PC-3 (cell line): ENCODE data around the gene NOX4. TPM values are rescaled to one million over a fixed set of nuclear protein-coding genes. Genes with fewer than 3 reads are reported as not detected.
"Not testable (repeated sequence)": the region's sequence is repeated elsewhere in the genome, so short reads cannot be mapped to it uniquely, and the experiment has no call there.

Experiments used
- ATAC-seq: fragments of 200-7000 bp; cut with Tn5 transposase; 2 replicates; pipeline ENCODE4 v1.9.1; 2020; ENCODE audit warnings: mild to moderate bottlenecking, moderate library complexity
- BruUV-seq: library from RNA; stranded (reverse); fragments of 400-500 nt; replicated peaks from 2 replicates; lab custom pipeline; 2021; lab: Mats Ljungman, UMichigan
- CTCF ChIA-PET: fragments of 300-600 bp; sonication (Branson Sonifier 250); formaldehyde crosslinking; loops from one replicate; lab custom pipeline; 2022; ENCODE audit warnings: antibody characterized with exemption; lab: Charles Lee
- POLR2A ChIA-PET: fragments of 300-600 bp; sonication (Branson Sonifier 250); formaldehyde crosslinking; loops from one replicate; lab custom pipeline; 2022; ENCODE audit warnings: antibody characterized with exemption; ENCODE audit not compliant: unreplicated experiment; lab: Charles Lee
- DNase-seq: peaks from one replicate; pipeline ENCODE4 v3.0.0-alpha.2; 2015
- H2AFZ ChIP-seq: fragments of 300-600 bp; sonication (generic); 2 replicates; pipeline ENCODE4 v1.6.0; 2016; ENCODE audit warnings: antibody characterized with exemption, low read length
- H3F3A ChIP-seq: fragments of 300-600 bp; sonication (generic); one replicate; pipeline ENCODE4 v1.6.0; 2017; ENCODE audit warnings: antibody characterized with exemption, low read length, control low read depth, mild to moderate bottlenecking; ENCODE audit not compliant: unreplicated experiment
- H3K27ac ChIP-seq: fragments of 300-600 bp; sonication (generic); 2 replicates; pipeline ENCODE4 v1.5.1; 2016; ENCODE audit warnings: mild to moderate bottlenecking, low read length
- H3K27me3 ChIP-seq: fragments of 300-600 bp; sonication (generic); 2 replicates; pipeline ENCODE4 v1.6.1; 2016; ENCODE audit warnings: low read length, mixed read lengths
- H3K36me3 ChIP-seq: fragments of 300-600 bp; sonication (generic); 2 replicates; pipeline ENCODE4 v1.6.1; 2016; ENCODE audit warnings: low read depth, mixed run types, low read length, mixed read lengths
- H3K4me1 ChIP-seq: fragments of 300-600 bp; sonication (generic); 2 replicates; pipeline ENCODE4 v1.5.1; 2016; ENCODE audit warnings: low read length; ENCODE audit not compliant: insufficient read depth
- H3K4me2 ChIP-seq: fragments of 300-600 bp; sonication (generic); 2 replicates; pipeline ENCODE4 v1.6.0; 2016; ENCODE audit warnings: low read length
- H3K4me3 ChIP-seq: fragments of 300-600 bp; sonication (generic); 2 replicates; pipeline ENCODE4 v1.5.1; 2016; ENCODE audit warnings: mild to moderate bottlenecking, low read length, mixed read lengths
- H3K79me2 ChIP-seq: fragments of 300-600 bp; sonication (generic); 2 replicates; pipeline ENCODE4 v1.6.1; 2017; ENCODE audit warnings: low read length, mixed read lengths
- H3K9ac ChIP-seq: fragments of 300-600 bp; sonication (generic); 2 replicates; pipeline ENCODE4 v1.6.0; 2016; ENCODE audit warnings: mild to moderate bottlenecking, low read length
- H3K9me2 ChIP-seq: fragments of 300-600 bp; sonication (generic); replicated peaks from 2 replicates; pipeline ENCODE4 v1.6.1; 2016; ENCODE audit warnings: mixed run types, low read length, mixed read lengths
- H3K9me3 ChIP-seq: fragments of 300-600 bp; sonication (generic); 2 replicates; pipeline ENCODE4 v1.6.1; 2016; ENCODE audit warnings: low read length, mixed read lengths
- H4K20me1 ChIP-seq: fragments of 300-600 bp; sonication (generic); 2 replicates; pipeline ENCODE4 v1.6.1; 2016; ENCODE audit warnings: low read length, mixed read lengths
- EZH2 ChIP-seq: fragments of 300-600 bp; sonication (generic); IDR thresholded peaks from one replicate; pipeline ENCODE4 v1.6.1; 2017; ENCODE audit warnings: antibody characterized with exemption, mild to moderate bottlenecking, low read length; ENCODE audit not compliant: unreplicated experiment
- EZH2phosphoT487 ChIP-seq: fragments of 300-600 bp; sonication (generic); IDR thresholded peaks from 2 replicates; pipeline ENCODE4 v1.6.1; 2018; ENCODE audit warnings: mild to moderate bottlenecking, antibody characterized with exemption, low read length, borderline replicate concordance
- intact Hi-C: fragments of 100-400 bp; cut with micrococcal nuclease; formaldehyde crosslinking; loops from 2 replicates; pipeline ENCODE4 v1.9.0; 2023
- total RNA-seq: library from RNA; depleted of rRNA; stranded (reverse); fragments of >200 nt; gene quantifications from 2 replicates; pipeline ENCODE4 v1.2.3, GENCODE V29; 2014
- TF ChIP-seq, protein P1 (sequence below): fragments of 300-600 bp; sonication (generic); conservative IDR thresholded peaks from 2 replicates; pipeline ENCODE4 v1.5.1; 2017; ENCODE audit warnings: antibody characterized with exemption, low read depth, mild to moderate bottlenecking, low read length

NOX4 gene
- total RNA-seq, 1 experiment from 2014 or later = not detected

- H3K4me3 ChIP-seq = no peak overlapping the region
- ATAC-seq (no peak), DNase-seq (no peak)
- no peaks in the 10 kb centered on the region for H3K9me3 ChIP-seq
- H3K4me1 ChIP-seq = no peaks in the 10 kb centered on the region
- no peak overlapping the region for H3K4me2 ChIP-seq
- no TSS peak for BruUV-seq
- intact Hi-C loops = no loop called here
- H3K27ac ChIP-seq = no peak overlapping the region
- TF ChIP-seq, protein P1, sequence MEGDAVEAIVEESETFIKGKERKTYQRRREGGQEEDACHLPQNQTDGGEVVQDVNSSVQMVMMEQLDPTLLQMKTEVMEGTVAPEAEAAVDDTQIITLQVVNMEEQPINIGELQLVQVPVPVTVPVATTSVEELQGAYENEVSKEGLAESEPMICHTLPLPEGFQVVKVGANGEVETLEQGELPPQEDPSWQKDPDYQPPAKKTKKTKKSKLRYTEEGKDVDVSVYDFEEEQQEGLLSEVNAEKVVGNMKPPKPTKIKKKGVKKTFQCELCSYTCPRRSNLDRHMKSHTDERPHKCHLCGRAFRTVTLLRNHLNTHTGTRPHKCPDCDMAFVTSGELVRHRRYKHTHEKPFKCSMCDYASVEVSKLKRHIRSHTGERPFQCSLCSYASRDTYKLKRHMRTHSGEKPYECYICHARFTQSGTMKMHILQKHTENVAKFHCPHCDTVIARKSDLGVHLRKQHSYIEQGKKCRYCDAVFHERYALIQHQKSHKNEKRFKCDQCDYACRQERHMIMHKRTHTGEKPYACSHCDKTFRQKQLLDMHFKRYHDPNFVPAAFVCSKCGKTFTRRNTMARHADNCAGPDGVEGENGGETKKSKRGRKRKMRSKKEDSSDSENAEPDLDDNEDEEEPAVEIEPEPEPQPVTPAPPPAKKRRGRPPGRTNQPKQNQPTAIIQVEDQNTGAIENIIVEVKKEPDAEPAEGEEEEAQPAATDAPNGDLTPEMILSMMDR = no peak
- TF ChIP-seq EZH2phosphoT487 (no peak), EZH2 (no peak)
- no peak overlapping the region for H3K9ac ChIP-seq
- ChIA-PET CTCF (no interaction called here), POLR2A (no interaction called here)
- no peaks in the 10 kb centered on the region for H3K9me2 ChIP-seq
- no peaks in the 10 kb centered on the region for H4K20me1 ChIP-seq
- peaks cover 12% of the 10 kb centered on the region; the same call in 1 of the 2 replicates for H3K27me3 ChIP-seq
- H3K79me2 ChIP-seq = no peaks in the 10 kb centered on the region
- H3F3A ChIP-seq = no peaks in the 10 kb centered on the region
- no peak overlapping the region for H2AFZ ChIP-seq
- no peaks in the 10 kb centered on the region for H3K36me3 ChIP-seq
Measured at GRCh38 chr11:89420981-89421380, 70.2 kb downstream of the NOX4 start.

- ATAC-seq (no peak), DNase-seq (no peak)
- Histone ChIP-seq H3K4me2 (no peak overlapping the region), H3K4me1 (no peaks in the 10 kb centered on the region), H3K36me3 (no peaks in the 10 kb centered on the region), H3K4me3 (no peak overlapping the region), H3K27me3 (peaks cover 12% of the 10 kb centered on the region; the same call in 1 of the 2 replicates), H3F3A (no peaks in the 10 kb centered on the region), H3K9me2 (no peaks in the 10 kb centered on the region), H3K9ac (no peak overlapping the region), H4K20me1 (no peaks in the 10 kb centered on the region), H3K9me3 (no peaks in the 10 kb centered on the region), H3K27ac (no peak overlapping the region), H2AFZ (no peak overlapping the region), H3K79me2 (no peaks in the 10 kb centered on the region)
- ChIA-PET CTCF (no interaction called here), POLR2A (no interaction called here)
- TF ChIP-seq EZH2phosphoT487 = no peak
- TF ChIP-seq, protein P1 = no peak
- no peak for TF ChIP-seq EZH2
- intact Hi-C loops = no loop called here
- BruUV-seq = no TSS peak
Measured at GRCh38 chr11:89416961-89417360, 74.2 kb downstream of the NOX4 start.

DNA sequence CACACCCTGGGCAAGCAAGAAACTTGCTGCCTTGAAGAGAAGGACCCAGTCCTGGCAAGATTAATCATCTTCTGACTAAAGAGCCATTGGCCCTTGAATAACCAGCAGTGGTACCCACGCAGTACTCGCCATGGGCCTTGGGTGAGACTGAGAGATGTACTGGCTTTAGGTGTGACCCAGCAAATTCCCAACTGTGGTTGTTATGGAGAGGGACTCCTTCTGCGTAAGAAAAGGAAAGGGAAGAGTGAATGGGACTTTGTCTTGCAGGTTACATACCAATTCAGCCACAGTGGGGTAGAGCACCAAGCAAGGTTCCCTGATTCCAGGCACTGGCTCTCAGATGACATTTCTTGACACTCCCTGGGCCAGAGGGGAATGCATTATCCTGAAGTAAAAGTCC is 80.1 kb downstream of the NOX4 start:
- intact Hi-C loops, POLR2A ChIA-PET: not testable (repeated sequence)

DNA sequence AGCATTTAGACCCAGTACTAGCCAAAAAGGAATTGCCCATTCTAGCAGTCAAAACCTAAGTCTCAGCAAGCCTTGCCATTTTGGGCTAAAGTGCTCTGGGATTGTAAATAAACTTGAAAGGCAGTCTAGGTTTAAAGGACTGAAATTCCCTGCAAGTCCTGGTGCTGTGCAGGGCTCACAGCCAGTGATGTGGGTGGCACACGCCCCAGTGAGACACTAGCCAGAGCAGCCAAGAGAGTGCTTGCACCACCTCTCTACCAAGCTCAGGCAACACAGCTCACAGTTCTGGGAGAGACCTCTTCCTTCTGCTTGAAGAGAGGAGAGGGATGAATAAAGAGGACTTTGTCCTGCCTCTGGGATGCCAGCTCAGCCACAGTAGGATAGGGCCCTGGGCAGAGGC is 80.5 kb downstream of the NOX4 start:
- H3K4me1 ChIP-seq, H3K9me2 ChIP-seq, BruUV-seq, H3K9me3 ChIP-seq, H3K9ac ChIP-seq, H3K4me3 ChIP-seq, H3F3A ChIP-seq, H3K27me3 ChIP-seq, ATAC-seq, H2AFZ ChIP-seq, H3K27ac ChIP-seq, CTCF ChIA-PET, H3K36me3 ChIP-seq, POLR2A ChIA-PET, intact Hi-C loops, H3K4me2 ChIP-seq, DNase-seq, H4K20me1 ChIP-seq, H3K79me2 ChIP-seq: not testable (repeated sequence)

More for the DNA sequence above, 80.1 kb downstream of the NOX4 start:
- H3K79me2 ChIP-seq, H3K27me3 ChIP-seq, CTCF ChIA-PET, H3K9ac ChIP-seq, BruUV-seq, H2AFZ ChIP-seq, H3K9me3 ChIP-seq, H4K20me1 ChIP-seq, H3F3A ChIP-seq, H3K4me1 ChIP-seq, H3K4me3 ChIP-seq, H3K9me2 ChIP-seq, H3K36me3 ChIP-seq, DNase-seq, H3K27ac ChIP-seq, H3K4me2 ChIP-seq, ATAC-seq: not testable (repeated sequence)

DNA sequence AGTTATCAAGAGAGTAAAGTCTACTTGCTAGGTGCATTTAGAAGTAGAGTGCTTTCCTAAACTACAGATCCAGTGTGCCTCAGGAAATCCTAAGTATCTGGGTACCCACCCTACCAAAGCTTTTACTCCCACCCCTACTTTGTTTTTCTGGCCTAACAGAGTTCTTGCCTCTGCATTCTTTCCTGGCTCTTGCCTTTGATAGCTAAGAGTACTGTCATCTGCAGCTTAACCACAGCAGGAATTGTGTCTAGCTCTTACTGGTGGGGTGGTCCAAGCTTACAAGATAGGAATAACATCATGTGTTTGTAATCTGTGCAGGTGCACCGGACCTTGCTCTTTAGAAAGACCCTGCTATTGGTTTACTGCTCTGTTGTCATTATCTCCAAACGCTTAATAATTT is 82.7 kb downstream of the NOX4 start:
- H3K27me3 ChIP-seq, H3F3A ChIP-seq, H3K9me2 ChIP-seq, H3K36me3 ChIP-seq, H3K27ac ChIP-seq, DNase-seq, H3K9me3 ChIP-seq, H4K20me1 ChIP-seq, H3K9ac ChIP-seq, BruUV-seq, H2AFZ ChIP-seq, H3K4me3 ChIP-seq, H3K4me2 ChIP-seq, CTCF ChIA-PET, POLR2A ChIA-PET, ATAC-seq, H3K79me2 ChIP-seq, H3K4me1 ChIP-seq: not testable (repeated sequence)
- intact Hi-C loops = loop anchor here (5.0 kb wide), 3 partner anchors 76 to 311 kb away; no protein-coding TSS in a partner anchor
